Left ventricle myocardium superior (tissue), 1 donor: Measurements from ENCODE around the gene PDE8B. TPM values are rescaled to one million over a fixed set of nuclear protein-coding genes. Genes with fewer than 3 reads are reported as not detected.

Source experiments
- ATAC-seq: fragments of 200-7000 bp; cut with Tn5 transposase; one replicate; pipeline ENCODE4 v1.9.1; 2020; ENCODE audit warnings: mild to moderate bottlenecking, moderate library complexity
- DNase-seq: peaks from one replicate; pipeline ENCODE4 v3.0.0-alpha.2; 2020
- intact Hi-C: fragments of 100-400 bp; cut with micrococcal nuclease; formaldehyde crosslinking; loops from one replicate; pipeline ENCODE4 v1.11.0; 2022
- total RNA-seq: library from RNA; stranded (reverse); fragmentation: NEBNext Ultra II Directional; extraction: Animal tissue kit (Norgen Biotek cat#: 25700); gene quantifications from one replicate; pipeline ENCODE4 v1.2.1, GENCODE V29; 2021
- donor health status: DM: no; HTN: yes; CAD: no; lungs with severe emphysema.

Gene PDE8B
- total RNA-seq, 1 donor from 2014 or later: 0.69 TPM

- ATAC-seq (no peak), DNase-seq (no peak)
- intact Hi-C loops: no loop called here
Observed at GRCh38 chr5:77310494-77311213, 100.2 kb downstream of the PDE8B start.

- no peak for DNase-seq
- intact Hi-C loops: no loop called here
- ATAC-seq: no peak
Observed at GRCh38 chr5:77311214-77311571, 100.7 kb downstream of the PDE8B start.

GRCh38 chr5:77312413-77312812, 101.9 kb downstream of the PDE8B start:
- no peak for DNase-seq
- no peak for ATAC-seq
- intact Hi-C loops: no loop called here

GRCh38 chr5:77316871-77317661, 106.6 kb downstream of the PDE8B start:
- DNase-seq (no peak), ATAC-seq (peak; percentile 24)
- intact Hi-C loops: no loop called here

GRCh38 chr5:77318060-77318459, 107.6 kb downstream of the PDE8B start:
- intact Hi-C loops: no loop called here
- ATAC-seq (no peak), DNase-seq (no peak)

GRCh38 chr5:77319117-77319804, 108.8 kb downstream of the PDE8B start:
- DNase-seq: no peak
- intact Hi-C loops: no loop called here
- ATAC-seq: no peak

GRCh38 chr5:77321793-77322394, 111.4 kb downstream of the PDE8B start:
- intact Hi-C loops: no loop called here
- ATAC-seq: no peak

GRCh38 chr5:77322406-77322805, 111.9 kb downstream of the PDE8B start:
- DNase-seq (no peak), ATAC-seq (no peak)
- intact Hi-C loops: no loop called here

More at GRCh38 chr5:77321793-77322394, 111.4 kb downstream of the PDE8B start:
- no peak for DNase-seq

- intact Hi-C loops: no loop called here
- DNase-seq: no peak
- no peak for ATAC-seq
Observed at GRCh38 chr5:77325921-77326541, 115.6 kb downstream of the PDE8B start.

GRCh38 chr5:77326986-77327734, 116.7 kb downstream of the PDE8B start:
- intact Hi-C loops: no loop called here
- no peak for DNase-seq
- ATAC-seq: no peak

GRCh38 chr5:77328930-77329647, 118.6 kb downstream of the PDE8B start:
- DNase-seq (no peak), ATAC-seq (no peak)
- intact Hi-C loops: no loop called here

- ATAC-seq (no peak), DNase-seq (no peak)
- intact Hi-C loops: no loop called here
Observed at GRCh38 chr5:77329664-77330430, 119.4 kb downstream of the PDE8B start.

GRCh38 chr5:77333036-77333435, 122.6 kb downstream of the PDE8B start:
- no peak for ATAC-seq
- DNase-seq: no peak
- intact Hi-C loops: no loop called here

- ATAC-seq: peak; percentile 25
- intact Hi-C loops: no loop called here
- DNase-seq: no peak
Observed at GRCh38 chr5:77333451-77334123, 123.1 kb downstream of the PDE8B start.

- no peak for ATAC-seq
- intact Hi-C loops: no loop called here
- DNase-seq: no peak
Observed at GRCh38 chr5:77337246-77337645, 126.8 kb downstream of the PDE8B start.

- no peak for ATAC-seq
- no peak for DNase-seq
- intact Hi-C loops: no loop called here
Observed at GRCh38 chr5:77337686-77338085, 127.2 kb downstream of the PDE8B start.
